A549 (cell line): Measurements from ENCODE around the gene PRSS56.

Source experiments
- CTCF ChIP-seq: fragments of >200 bp; sonication (Bioruptor Twin); formaldehyde crosslinking; IDR thresholded peaks from 3 replicates; pipeline ENCODE4 v1.5.1; 2016
- HOXA7 ChIP-seq: fragments of 250-450 bp; sonication (Bioruptor Pico); IDR thresholded peaks from 2 replicates; pipeline ENCODE4 v1.5.0; 2020; ENCODE audit warnings: mild to moderate bottlenecking, moderate library complexity
- MAX ChIP-seq: IDR thresholded peaks from 2 replicates; pipeline ENCODE4 v1.6.1; 2012
- POLR2A ChIP-seq: IDR thresholded peaks from 2 replicates; pipeline ENCODE4 v1.6.1; 2012; ENCODE audit warnings: mild to moderate bottlenecking, low read length
- TP53 ChIP-seq: fragments of 250-450 bp; sonication (Bioruptor Pico); IDR thresholded peaks from 2 replicates; pipeline ENCODE4 v1.5.0; 2021; ENCODE audit warnings: mild to moderate bottlenecking, moderate library complexity
- USF2 ChIP-seq: fragments of 450-650 bp; IDR thresholded peaks from 2 replicates; pipeline ENCODE4 v1.6.1; 2014; ENCODE audit warnings: antibody characterized with exemption

GRCh38 chr2:232480201-232481190 lies 39.7 kb upstream of the PRSS56 start:
- TF ChIP-seq TP53, result no peak
- no peak for TF ChIP-seq CTCF
- TF ChIP-seq HOXA7, result no peak
- TF ChIP-seq POLR2A, result no peak
- TF ChIP-seq USF2, result no peak
- no peak for TF ChIP-seq MAX
